WI38 (cell line): ENCODE measurements around the gene FGFBP3.

Experiments
- H3K4me3 ChIP-seq: 2 replicates; pipeline ENCODE4 v1.5.1; 2011; ENCODE audit warnings: low read depth, mild to moderate bottlenecking, control low read depth, low read length
- TF ChIP-seq, protein P1 (sequence below): IDR thresholded peaks from 2 replicates; pipeline ENCODE4 v1.5.1; 2012; ENCODE audit warnings: low read depth, mild to moderate bottlenecking, control low read depth, low read length

Gene FGFBP3

DNA sequence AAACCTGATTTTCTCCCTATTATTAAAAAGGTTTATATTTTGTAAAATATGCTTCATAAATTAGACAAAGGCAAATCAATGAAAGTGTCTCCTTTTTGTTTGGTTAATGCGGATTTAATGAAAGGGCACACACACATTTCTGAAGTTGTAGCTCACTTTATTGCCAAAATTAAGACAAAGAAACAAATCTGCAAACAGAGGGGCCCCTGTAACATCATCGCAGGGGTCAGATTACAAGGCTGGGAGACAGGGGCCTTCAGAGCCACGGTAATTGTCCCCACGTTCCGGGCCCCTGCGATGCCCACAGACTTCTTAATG is 22.4 kb downstream of the FGFBP3 start:
- TF ChIP-seq, protein P1, sequence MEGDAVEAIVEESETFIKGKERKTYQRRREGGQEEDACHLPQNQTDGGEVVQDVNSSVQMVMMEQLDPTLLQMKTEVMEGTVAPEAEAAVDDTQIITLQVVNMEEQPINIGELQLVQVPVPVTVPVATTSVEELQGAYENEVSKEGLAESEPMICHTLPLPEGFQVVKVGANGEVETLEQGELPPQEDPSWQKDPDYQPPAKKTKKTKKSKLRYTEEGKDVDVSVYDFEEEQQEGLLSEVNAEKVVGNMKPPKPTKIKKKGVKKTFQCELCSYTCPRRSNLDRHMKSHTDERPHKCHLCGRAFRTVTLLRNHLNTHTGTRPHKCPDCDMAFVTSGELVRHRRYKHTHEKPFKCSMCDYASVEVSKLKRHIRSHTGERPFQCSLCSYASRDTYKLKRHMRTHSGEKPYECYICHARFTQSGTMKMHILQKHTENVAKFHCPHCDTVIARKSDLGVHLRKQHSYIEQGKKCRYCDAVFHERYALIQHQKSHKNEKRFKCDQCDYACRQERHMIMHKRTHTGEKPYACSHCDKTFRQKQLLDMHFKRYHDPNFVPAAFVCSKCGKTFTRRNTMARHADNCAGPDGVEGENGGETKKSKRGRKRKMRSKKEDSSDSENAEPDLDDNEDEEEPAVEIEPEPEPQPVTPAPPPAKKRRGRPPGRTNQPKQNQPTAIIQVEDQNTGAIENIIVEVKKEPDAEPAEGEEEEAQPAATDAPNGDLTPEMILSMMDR, result no peak
- H3K4me3 ChIP-seq, result peak overlapping the region; percentile 53

DNA sequence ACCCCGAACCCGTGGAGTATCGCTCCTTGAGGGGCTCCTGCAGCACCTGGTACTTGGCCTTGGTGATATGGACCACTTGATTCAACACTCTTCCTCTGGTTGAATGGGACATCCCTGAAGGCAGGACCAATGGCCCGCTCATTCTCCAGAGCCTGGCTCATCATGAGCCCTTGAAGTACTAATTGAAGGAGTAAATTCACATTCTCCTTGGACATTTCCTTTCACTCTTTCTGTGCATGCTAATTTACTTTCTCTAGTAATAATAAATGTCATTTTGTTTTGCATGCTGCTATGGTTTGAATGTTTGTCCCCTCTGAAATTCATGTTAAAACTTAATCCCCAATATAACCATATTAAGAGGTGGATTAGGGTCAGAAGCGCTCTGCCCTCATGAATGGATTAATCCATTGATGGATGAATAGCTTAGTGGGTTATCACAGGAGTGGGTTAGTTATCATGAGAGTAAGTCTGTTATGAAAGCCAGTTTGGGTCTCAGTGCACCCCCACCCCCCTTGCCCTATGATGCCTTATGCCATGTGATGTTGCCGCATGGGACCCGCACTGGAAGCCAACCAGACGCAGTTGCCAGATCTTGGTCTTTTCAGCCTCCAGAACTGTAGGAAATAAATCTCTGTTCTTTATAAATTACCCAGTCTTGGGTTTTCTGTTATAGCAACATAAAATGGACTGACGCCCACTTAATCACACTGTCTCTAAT is 23.8 kb downstream of the FGFBP3 start:
- TF ChIP-seq, protein P1, result no peak
- no peak overlapping the region for H3K4me3 ChIP-seq

DNA sequence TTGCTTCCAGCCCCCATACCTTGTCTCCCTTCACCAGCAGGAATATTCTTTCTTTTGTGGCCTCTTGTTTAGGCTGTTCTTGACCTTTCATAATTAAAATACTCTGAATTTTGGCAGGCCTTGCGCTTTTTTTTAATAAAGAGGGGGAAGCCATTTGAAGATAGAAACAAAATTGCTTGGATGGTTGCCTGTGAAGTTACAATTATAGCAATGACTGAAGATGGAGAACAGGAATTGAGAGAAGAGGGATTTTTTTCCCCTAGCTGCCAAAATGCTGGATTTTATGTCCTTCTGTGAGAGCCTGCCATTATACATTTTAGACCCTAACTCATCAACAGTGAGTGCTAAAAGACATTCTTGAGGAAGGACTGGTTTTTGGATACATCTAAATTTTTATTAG is 24.8 kb downstream of the FGFBP3 start:
- TF ChIP-seq, protein P1, result no peak

DNA sequence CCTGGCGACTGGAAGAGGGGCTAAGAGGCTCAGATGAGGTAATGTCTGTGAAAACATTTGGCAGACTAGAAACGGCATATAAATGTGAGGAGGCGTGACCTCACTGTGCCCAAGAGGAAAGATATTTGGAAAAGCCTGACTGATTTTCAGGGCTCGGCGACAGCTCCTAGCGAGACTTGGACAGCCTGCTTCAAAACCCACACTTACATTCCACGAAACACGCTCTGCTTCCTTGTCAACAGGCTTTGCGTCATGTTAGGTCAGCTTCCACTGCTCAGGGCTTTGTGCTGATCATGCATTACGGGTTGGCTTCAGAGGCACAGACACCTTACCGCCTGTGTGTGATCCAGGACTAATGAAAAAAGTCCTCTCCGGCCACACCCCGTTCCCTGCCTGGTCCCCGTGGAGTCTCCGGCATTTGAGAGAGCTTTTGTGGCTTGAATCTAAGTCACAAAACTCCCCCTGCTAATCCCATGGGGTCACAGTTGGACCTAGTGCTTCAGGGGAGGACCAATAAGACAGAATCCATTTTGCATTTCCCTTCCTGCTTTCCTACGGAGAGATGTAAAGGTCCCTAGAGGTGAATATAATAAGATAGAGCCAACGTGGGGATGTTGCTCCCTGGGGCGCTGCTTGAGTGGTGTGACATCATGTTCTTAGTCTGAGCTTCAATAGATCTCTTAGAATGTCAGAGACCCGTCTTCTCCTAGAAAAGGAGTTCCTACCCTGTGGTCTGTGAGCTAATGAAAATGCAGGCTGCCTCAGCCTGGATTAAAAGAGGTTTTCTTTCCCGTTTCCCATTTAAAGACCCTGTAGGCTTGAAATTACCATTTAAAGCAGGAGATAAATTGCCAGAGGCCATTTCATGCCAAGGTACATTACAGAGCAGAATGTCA is 25.5 kb downstream of the FGFBP3 start:
- TF ChIP-seq, protein P1, result no peak
- H3K4me3 ChIP-seq, result no peak overlapping the region

More for the DNA sequence above, 24.8 kb downstream of the FGFBP3 start:
- H3K4me3 ChIP-seq, result no peak overlapping the region

DNA sequence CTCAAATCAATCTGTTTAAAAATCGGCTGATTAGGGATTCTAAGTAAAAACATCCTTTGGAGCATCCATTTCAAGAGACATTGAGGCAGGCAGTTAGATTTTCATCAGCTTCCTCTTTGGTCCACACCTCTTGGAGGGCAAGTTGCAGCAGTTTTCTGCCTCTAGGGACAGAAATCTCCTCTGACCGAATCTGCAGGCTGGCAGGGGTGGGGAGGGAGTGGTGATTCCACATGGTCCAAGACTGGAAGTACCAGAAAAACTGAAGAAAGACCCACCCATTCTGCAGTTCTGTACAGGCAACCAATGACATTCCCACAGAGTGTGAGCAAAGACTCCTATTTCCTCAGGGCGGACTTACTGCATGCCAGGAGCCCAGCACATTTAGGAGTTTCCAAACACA is 29.0 kb downstream of the FGFBP3 start:
- TF ChIP-seq, protein P1, result no peak
- no peak overlapping the region for H3K4me3 ChIP-seq

DNA sequence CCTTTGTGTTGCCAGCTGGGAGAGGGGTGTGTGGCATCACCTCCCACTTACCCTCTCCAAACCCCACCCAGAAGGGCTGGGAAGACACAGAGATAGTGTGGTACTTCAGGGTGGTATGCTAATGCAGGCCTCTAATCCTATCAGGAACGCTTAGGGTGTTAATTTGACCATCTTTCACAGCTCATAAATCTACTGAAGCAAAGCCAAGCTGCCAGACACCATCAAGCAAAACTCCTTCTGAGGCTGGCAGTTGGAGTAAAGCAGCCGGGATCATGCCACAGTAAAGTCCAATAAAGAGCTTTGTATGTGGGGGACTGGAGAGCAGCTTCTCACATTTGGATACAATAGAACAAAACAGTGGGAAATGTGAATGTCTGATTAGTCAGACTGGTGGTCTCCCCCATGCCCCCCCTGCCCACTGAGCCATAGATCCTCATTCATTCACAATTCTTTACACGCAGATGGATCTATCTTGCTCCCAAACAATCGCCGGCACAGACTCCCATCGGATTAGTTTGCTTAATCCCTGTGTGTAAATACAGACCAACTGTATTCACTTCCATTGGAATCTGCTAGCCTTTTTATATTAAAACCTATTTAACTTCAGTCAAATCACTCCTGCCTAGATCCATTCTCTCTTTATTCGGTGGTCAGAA is 29.6 kb downstream of the FGFBP3 start:
- TF ChIP-seq, protein P1, result no peak
- no peak overlapping the region for H3K4me3 ChIP-seq

DNA sequence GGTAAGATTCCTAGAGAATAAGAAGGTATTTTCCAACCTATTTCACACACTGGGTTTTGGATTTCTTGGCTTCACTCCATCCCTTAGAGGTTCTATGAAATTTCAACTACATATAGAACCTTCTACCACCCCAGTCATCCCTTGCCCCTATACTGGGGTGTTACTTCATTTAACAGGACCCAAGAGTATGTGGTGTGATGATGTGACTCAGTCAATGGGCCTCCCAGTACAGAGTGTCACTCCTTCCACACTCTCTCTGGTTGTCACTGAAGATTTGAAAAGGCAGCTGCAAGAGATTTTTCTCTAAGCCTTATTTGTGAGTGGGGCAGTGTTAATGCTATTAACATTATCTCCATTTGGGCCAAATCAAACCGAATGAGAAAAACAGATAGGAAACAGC is 33.5 kb downstream of the FGFBP3 start:
- H3K4me3 ChIP-seq, result no peak overlapping the region
- TF ChIP-seq, protein P1, result no peak
